A549 (cell line): ENCODE data around the gene PLPP2. TPM values are rescaled to one million over a fixed set of nuclear protein-coding genes. Genes with fewer than 3 reads are reported as not detected.
"Not testable (repeated sequence)": the region's sequence is repeated elsewhere in the genome, so short reads cannot be mapped to it uniquely, and the experiment has no call there.

Source experiments
- ATAC-seq, 2 experiments: fragments of 200-7000 bp in 1 of 2; fragments of >200 bp in 1 of 2; cut with Nextera tagmentation in 1 of 2; cut with Tn5 transposase in 1 of 2; 3 replicates each; pipeline versions ENCODE4 v1.8.0 to v1.9.1; 2018 to 2020; ENCODE audit warnings: mild to moderate bottlenecking in 1 of 2, moderate library complexity in 1 of 2
- CTCF ChIA-PET: fragments of 300-600 bp; sonication (Branson Sonifier 250); formaldehyde crosslinking; extraction: SDS; loops from one replicate; lab custom pipeline; 2021; ENCODE audit warnings: antibody characterized with exemption, inconsistent platforms; lab: Yijun Ruan, JAX
- POLR2A ChIA-PET: fragments of 350-600 bp; formaldehyde crosslinking; extraction: SDS; loops from one replicate; lab custom pipeline; 2021; ENCODE audit warnings: antibody characterized with exemption, inconsistent platforms; lab: Yijun Ruan, JAX
- DNase-seq, 2 experiments: peaks; one replicate each; pipeline versions ENCODE4 v3.0.0 to v3.0.0-alpha.2; 2011 to 2016; ENCODE audit warnings: low read depth in 1 of 2, low spot score in 1 of 2
- FAIRE-seq: peaks from 2 replicates; lab custom pipeline; 2011; peaks lifted over from hg19 to GRCh38; lab: Jason Lieb, UNC
- H3K27ac ChIP-seq, 2 experiments: fragments of >200 bp; sonication (Bioruptor Twin); formaldehyde crosslinking; 3 replicates each; pipeline ENCODE4 v1.5.1; 2016 to 2017
- H3K4me1 ChIP-seq: fragments of >200 bp; sonication (Bioruptor Twin); formaldehyde crosslinking; 3 replicates; pipeline ENCODE4 v1.6.1; 2016
- H3K4me2 ChIP-seq: fragments of >200 bp; sonication (Bioruptor Twin); formaldehyde crosslinking; 3 replicates; pipeline ENCODE4 v1.6.1; 2016
- H3K4me3 ChIP-seq: fragments of >200 bp; sonication (Bioruptor Twin); formaldehyde crosslinking; 3 replicates; pipeline ENCODE4 v1.5.1; 2016
- H3K9me3 ChIP-seq: fragments of >200 bp; sonication (Bioruptor Twin); formaldehyde crosslinking; 3 replicates; pipeline ENCODE4 v1.6.1; 2016
- ATOH8 ChIP-seq: fragments of 250-450 bp; sonication (Bioruptor Pico); IDR thresholded peaks from 2 replicates; pipeline ENCODE4 v1.5.0; 2020; ENCODE audit warnings: low read depth, mild to moderate bottlenecking, moderate library complexity
- CBX2 ChIP-seq: fragments of 200-600 bp; sonication (generic); IDR thresholded peaks from 2 replicates; pipeline ENCODE4 v1.6.1; 2016; ENCODE audit warnings: low read depth, mild to moderate bottlenecking, borderline replicate concordance
- CHD2 ChIP-seq: fragments of 150-350 bp; IDR thresholded peaks from 2 replicates; pipeline ENCODE4 v1.6.1; 2014; ENCODE audit warnings: low read length; ENCODE audit not compliant: partially characterized antibody
- ESRRA ChIP-seq: fragments of 150-350 bp; IDR thresholded peaks from 2 replicates; pipeline ENCODE4 v1.6.1; 2014; ENCODE audit warnings: mild to moderate bottlenecking, low read length, borderline replicate concordance
- FOSB ChIP-seq: fragments of 250-450 bp; sonication (Bioruptor Pico); IDR thresholded peaks from 2 replicates; pipeline ENCODE4 v1.5.0; 2020; ENCODE audit warnings: mild to moderate bottlenecking, moderate library complexity
- HEYL ChIP-seq: fragments of 250-450 bp; sonication (Bioruptor Pico); IDR thresholded peaks from 2 replicates; pipeline ENCODE4 v1.8.0; 2021; ENCODE audit warnings: mild to moderate bottlenecking, moderate library complexity
- HOXB13 ChIP-seq: fragments of 250-450 bp; sonication (Bioruptor Pico); IDR thresholded peaks from 2 replicates; pipeline ENCODE4 v1.5.0; 2020; ENCODE audit warnings: low read depth, mild to moderate bottlenecking, moderate library complexity
- HOXB5 ChIP-seq: fragments of 250-450 bp; sonication (Bioruptor Pico); IDR thresholded peaks from 2 replicates; pipeline ENCODE4 v1.5.0; 2020; ENCODE audit warnings: mild to moderate bottlenecking, moderate library complexity
- MAFK ChIP-seq: fragments of 450-650 bp; IDR thresholded peaks from 2 replicates; pipeline ENCODE4 v1.6.1; 2014; ENCODE audit not compliant: partially characterized antibody
- NFE2L2 ChIP-seq: fragments of 150-350 bp; conservative IDR thresholded peaks from 2 replicates; pipeline ENCODE4 v1.6.1; 2014; ENCODE audit warnings: low read length
- NPAS2 ChIP-seq: fragments of 250-450 bp; sonication (Bioruptor Pico); IDR thresholded peaks from 2 replicates; pipeline ENCODE4 v1.8.0; 2022; ENCODE audit warnings: mild to moderate bottlenecking, moderate library complexity, borderline replicate concordance
- PBX3 ChIP-seq: IDR thresholded peaks from 2 replicates; pipeline ENCODE4 v1.6.1; 2012
- PHF8 ChIP-seq: fragments of 200-600 bp; sonication (generic); IDR thresholded peaks from 2 replicates; pipeline ENCODE4 v1.6.1; 2016; ENCODE audit warnings: low read depth, mild to moderate bottlenecking, antibody characterized with exemption, moderate library complexity, borderline replicate concordance
- POLR2AphosphoS2 ChIP-seq: conservative IDR thresholded peaks from 2 replicates; pipeline ENCODE4 v1.6.1; 2012; ENCODE audit warnings: low read length, improper control_type of control experiment, inconsistent platforms
- REST ChIP-seq: fragments of 200-600 bp; sonication (generic); IDR thresholded peaks from 2 replicates; pipeline ENCODE4 v1.6.1; 2016; ENCODE audit warnings: antibody characterized with exemption, mild to moderate bottlenecking, moderate library complexity
- RFX5 ChIP-seq: fragments of 450-650 bp; IDR thresholded peaks from 2 replicates; pipeline ENCODE4 v1.7.1; 2014; ENCODE audit warnings: antibody characterized with exemption, mild to moderate bottlenecking, moderate library complexity
- RNF2 ChIP-seq: fragments of 200-600 bp; sonication (generic); IDR thresholded peaks from 2 replicates; pipeline ENCODE4 v1.6.1; 2016; ENCODE audit warnings: low read depth, mild to moderate bottlenecking, antibody characterized with exemption, moderate library complexity, borderline replicate concordance
- SREBF2 ChIP-seq: fragments of 450-650 bp; IDR thresholded peaks from 2 replicates; pipeline ENCODE4 v1.6.1; 2014; ENCODE audit warnings: mild to moderate bottlenecking, moderate library complexity
- ZNF302 ChIP-seq: fragments of 250-450 bp; sonication (Bioruptor Pico); IDR thresholded peaks from 2 replicates; pipeline ENCODE4 v1.9.0; 2021; ENCODE audit warnings: inconsistent platforms, mild to moderate bottlenecking, moderate library complexity
- WGBS: methylation state at CpG from one replicate; pipeline ENCODE4 v1.1.6; 2017; ENCODE audit errors: missing lambda C conversion rate; 5-methylcytosine and 5-hydroxymethylcytosine counted together
- polyA plus RNA-seq, 4 experiments: library from polyadenylated mRNA; depleted of rRNA in 3 of 4; stranded (reverse); fragments of >200 nt; fragmentation: RNase III in 1 of 4; extraction: RNeasy Plus Mini Kit Qiagen cat#74134 plus additional on column Dnase treatment in 1 of 4; gene quantifications; 2 replicates in 3 of 4; 3 replicates in 1 of 4; pipeline ENCODE4 v1.2.3, GENCODE V29; 2011 to 2017
- TF ChIP-seq, protein P1 (sequence below): fragments of 450-650 bp; IDR thresholded peaks from 2 replicates; pipeline ENCODE4 v1.6.1; 2014; ENCODE audit warnings: antibody characterized with exemption
- TF ChIP-seq, protein P2 (sequence below): fragments of 150-350 bp; IDR thresholded peaks from 2 replicates; pipeline ENCODE4 v1.6.1; 2014; ENCODE audit warnings: low read depth, mild to moderate bottlenecking, low read length
- TF ChIP-seq, protein P3 (sequence below): IDR thresholded peaks from 2 replicates; pipeline ENCODE4 v1.6.1; 2012

The PLPP2 gene
- polyA plus RNA-seq, 2 of the 4 experiments (the other 2 are of a cell fraction): 44.2 to 100 TPM

GRCh38 chr19:271856-272255 lies 19.3 kb downstream of the PLPP2 start:
- ChIA-PET POLR2A (no interaction called here), CTCF (no interaction called here)
- DNase-seq: no peak
- no peak overlapping the region for H3K4me3 ChIP-seq
- 0 out of 3 replicates have a peak, but pooled peaks cover 3% of the 10 kb centered on the region for H3K4me1 ChIP-seq
- WGBS: 88% methylated on average over 6 of the region's 6 CpGs
- ATAC-seq: no peak
- no peak for FAIRE-seq
- no peaks in the 10 kb centered on the region for H3K9me3 ChIP-seq
- no peak overlapping the region for H3K4me2 ChIP-seq
- TF ChIP-seq, protein P1, sequence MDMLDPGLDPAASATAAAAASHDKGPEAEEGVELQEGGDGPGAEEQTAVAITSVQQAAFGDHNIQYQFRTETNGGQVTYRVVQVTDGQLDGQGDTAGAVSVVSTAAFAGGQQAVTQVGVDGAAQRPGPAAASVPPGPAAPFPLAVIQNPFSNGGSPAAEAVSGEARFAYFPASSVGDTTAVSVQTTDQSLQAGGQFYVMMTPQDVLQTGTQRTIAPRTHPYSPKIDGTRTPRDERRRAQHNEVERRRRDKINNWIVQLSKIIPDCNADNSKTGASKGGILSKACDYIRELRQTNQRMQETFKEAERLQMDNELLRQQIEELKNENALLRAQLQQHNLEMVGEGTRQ: no peak
- TF ChIP-seq RFX5: no peak
- no peak for TF ChIP-seq PBX3
- TF ChIP-seq CHD2: no peak
- TF ChIP-seq ESRRA: no peak
- TF ChIP-seq HEYL: no peak
- TF ChIP-seq PHF8: no peak
- TF ChIP-seq HOXB5 (CRISPR knock-in tag): no peak
- H3K27ac ChIP-seq: no peak overlapping the region

DNA sequence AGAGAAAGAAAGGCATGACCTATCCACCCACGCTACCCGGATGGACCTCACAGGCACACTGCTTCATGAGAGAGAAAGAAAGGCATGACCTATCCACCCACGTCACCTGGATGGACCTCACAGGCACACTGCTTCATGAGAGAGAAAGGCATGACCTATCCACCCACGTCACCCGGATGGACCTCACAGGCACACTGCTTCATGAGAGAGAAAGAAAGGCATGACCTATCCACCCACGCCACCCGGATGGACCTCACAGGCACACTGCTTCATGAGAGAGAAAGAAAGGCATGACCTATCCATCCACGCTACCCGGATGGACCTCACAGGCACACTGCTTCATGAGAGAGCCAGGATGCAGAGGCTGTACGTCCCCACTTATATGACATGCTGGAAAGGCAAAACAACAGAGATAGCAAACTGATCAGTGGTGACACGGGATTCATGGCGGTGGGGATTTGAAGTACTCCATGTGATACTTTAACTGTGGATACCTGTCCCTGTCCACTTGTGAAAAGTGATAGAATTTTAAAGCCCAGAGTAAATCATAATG lies 20.4 kb downstream of the PLPP2 start:
- DNase-seq, ATAC-seq, POLR2A ChIA-PET, H3K27ac ChIP-seq, H3K9me3 ChIP-seq, H3K4me1 ChIP-seq, CTCF ChIA-PET, H3K4me2 ChIP-seq, H3K4me3 ChIP-seq, FAIRE-seq: not testable (repeated sequence)
- WGBS: 86% methylated on average over 6 of the region's 12 CpGs

DNA sequence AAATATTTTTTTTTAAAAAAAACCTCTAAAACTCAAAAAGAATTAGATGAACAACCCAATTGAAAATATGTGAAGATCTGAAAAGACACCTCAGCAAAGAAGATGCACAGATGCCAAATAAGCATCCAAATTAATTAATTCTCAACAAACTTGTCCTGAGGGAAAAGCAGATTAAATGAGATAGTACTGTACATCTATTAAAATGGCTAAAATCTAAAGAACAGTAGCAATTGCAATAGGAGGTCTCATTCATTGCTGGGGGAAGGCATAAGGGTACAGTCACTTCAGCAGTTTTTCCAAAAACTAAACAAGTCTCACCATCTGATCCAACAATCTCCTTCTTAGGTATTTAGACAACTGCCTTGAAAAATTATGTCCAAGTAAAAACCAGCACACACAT lies 22.0 kb downstream of the PLPP2 start:
- no peak overlapping the region for H3K4me3 ChIP-seq
- ChIA-PET POLR2A (no interaction called here), CTCF (no interaction called here)
- H3K4me2 ChIP-seq: no peak overlapping the region
- no peak overlapping the region for H3K27ac ChIP-seq
- 0 out of 3 replicates have a peak, but pooled peaks cover 3% of the 10 kb centered on the region for H3K4me1 ChIP-seq
- FAIRE-seq (no peak), DNase-seq (no peak), ATAC-seq (no peak)
- H3K9me3 ChIP-seq: no peaks in the 10 kb centered on the region
- no peak for TF ChIP-seq NPAS2 (CRISPR knock-in tag)
- no peak for TF ChIP-seq HOXB13
- TF ChIP-seq ZNF302 (CRISPR knock-in tag): no peak
- no peak for TF ChIP-seq FOSB (CRISPR knock-in tag)
- TF ChIP-seq, protein P2, sequence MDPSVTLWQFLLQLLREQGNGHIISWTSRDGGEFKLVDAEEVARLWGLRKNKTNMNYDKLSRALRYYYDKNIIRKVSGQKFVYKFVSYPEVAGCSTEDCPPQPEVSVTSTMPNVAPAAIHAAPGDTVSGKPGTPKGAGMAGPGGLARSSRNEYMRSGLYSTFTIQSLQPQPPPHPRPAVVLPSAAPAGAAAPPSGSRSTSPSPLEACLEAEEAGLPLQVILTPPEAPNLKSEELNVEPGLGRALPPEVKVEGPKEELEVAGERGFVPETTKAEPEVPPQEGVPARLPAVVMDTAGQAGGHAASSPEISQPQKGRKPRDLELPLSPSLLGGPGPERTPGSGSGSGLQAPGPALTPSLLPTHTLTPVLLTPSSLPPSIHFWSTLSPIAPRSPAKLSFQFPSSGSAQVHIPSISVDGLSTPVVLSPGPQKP: no peak
- no peak for TF ChIP-seq CHD2
- no peak for TF ChIP-seq MAFK
- no peak for TF ChIP-seq NFE2L2
- no peak for TF ChIP-seq SREBF2
- no peak for TF ChIP-seq POLR2AphosphoS2
- TF ChIP-seq RNF2: no peak
- no peak for TF ChIP-seq CBX2
- TF ChIP-seq REST: no peak
- TF ChIP-seq, protein P3, sequence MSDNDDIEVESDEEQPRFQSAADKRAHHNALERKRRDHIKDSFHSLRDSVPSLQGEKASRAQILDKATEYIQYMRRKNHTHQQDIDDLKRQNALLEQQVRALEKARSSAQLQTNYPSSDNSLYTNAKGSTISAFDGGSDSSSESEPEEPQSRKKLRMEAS: no peak
- no peak for TF ChIP-seq HOXB5 (CRISPR knock-in tag)
- no peak for TF ChIP-seq ATOH8 (CRISPR knock-in tag)
